Suprapubic skin (tissue), 3 donors: ENCODE results near the gene CEMIP2.

Source experiments
- CTCF ChIP-seq, 2 donors: fragments of 200-600 bp in 1 of 2; fragments of 450-650 bp in 1 of 2; sonication (generic) in 1 of 2; IDR thresholded peaks; one replicate each; pipeline ENCODE4 v1.5.1; 2016 to 2019; ENCODE audit warnings: antibody characterized with exemption in 2 of 2, mild to moderate bottlenecking in 1 of 2, moderate library complexity in 1 of 2
- EP300 ChIP-seq: sonication (generic); formaldehyde crosslinking; IDR thresholded peaks from one replicate; pipeline ENCODE4 v1.6.1; 2017; ENCODE audit warnings: antibody characterized with exemption

GRCh38 chr9:71655141-71655540 is 113.2 kb downstream of the CEMIP2 start:
- TF ChIP-seq CTCF (IDR thresholded peaks at IDR 0.05) (no peak), EP300 (no peak)
